B cell (primary cell): ENCODE measurements around the gene WASF2. TPM values are rescaled to one million over a fixed set of nuclear protein-coding genes. Genes with fewer than 3 reads are reported as not detected.

Experiments used
- ATAC-seq: fragments of 200-7000 bp; cut with Tn5 transposase; one replicate; pipeline ENCODE4 v1.10.0; 2021; ENCODE audit warnings: low read depth, mild to moderate bottlenecking, moderate number of reproducible peaks, moderate library complexity
- CTCF ChIA-PET: fragments of 350-600 bp; sonication (Branson Sonifier 250); formaldehyde crosslinking; loops from one replicate; lab custom pipeline; 2021; ENCODE audit warnings: antibody characterized with exemption, inconsistent platforms; lab: Charles Lee
- POLR2A ChIA-PET: fragments of 350-600 bp; sonication (Branson Sonifier 250); formaldehyde crosslinking; loops from one replicate; lab custom pipeline; 2021; ENCODE audit warnings: antibody characterized with exemption; lab: Charles Lee
- DNase-seq: peaks from one replicate; pipeline ENCODE4 v3.0.0; 2013
- H2AFZ ChIP-seq: 2 replicates; pipeline ENCODE4 v1.6.1; 2012; ENCODE audit warnings: mild to moderate bottlenecking, low read depth, low read length; ENCODE audit not compliant: insufficient read depth, poor library complexity, severe bottlenecking
- H3K27ac ChIP-seq, 2 donors: 1 replicate in 1 of 2; 2 replicates in 1 of 2; pipeline ENCODE4 v1.5.1; 2012 to 2013; ENCODE audit warnings: low read length in 2 of 2, mild to moderate bottlenecking in 2 of 2, moderate library complexity in 1 of 2
- H3K27me3 ChIP-seq, 4 experiments: fragments of 200-600 bp in 1 of 4; sonication (generic) in 1 of 4; replicated peaks in 1 of 4; 1 replicate in 2 of 4; 2 replicates in 2 of 4; pipeline versions ENCODE4 v1.6.1 to v1.7.0; 2013 to 2016; ENCODE audit warnings: low read length in 3 of 4, mild to moderate bottlenecking in 2 of 4, mixed read lengths in 1 of 4, moderate library complexity in 1 of 4; ENCODE audit not compliant: insufficient read depth in 4 of 4, control insufficient read depth in 3 of 4; ENCODE audit errors: control extremely low read depth in 1 of 4
- H3K36me3 ChIP-seq, 2 experiments: replicated peaks in 1 of 2; 1 replicate in 1 of 2; 2 replicates in 1 of 2; pipeline versions ENCODE4 v1.6.1 to v1.7.1; 2013; ENCODE audit warnings: low read length in 1 of 2; ENCODE audit not compliant: insufficient read depth in 2 of 2, control insufficient read depth in 1 of 2; ENCODE audit errors: control extremely low read depth in 1 of 2, extremely low read depth in 1 of 2
- H3K4me1 ChIP-seq, 2 donors: fragments of 200-600 bp in 1 of 2; sonication (generic) in 1 of 2; 1 replicate in 1 of 2; 2 replicates in 1 of 2; pipeline versions ENCODE4 v1.5.1 to v1.6.1; 2013 to 2017; ENCODE audit warnings: low read length in 2 of 2; ENCODE audit not compliant: control insufficient read depth in 2 of 2, insufficient read depth in 2 of 2
- H3K4me2 ChIP-seq: replicated peaks from 2 replicates; pipeline ENCODE3; 2012; ENCODE audit warnings: mild to moderate bottlenecking, low read depth, low read length; ENCODE audit not compliant: poor library complexity, severe bottlenecking
- H3K4me3 ChIP-seq, 5 experiments: fragments of 200-600 bp in 1 of 5; sonication (generic) in 1 of 5; 1 replicate in 3 of 5; 2 replicates in 2 of 5; pipeline versions ENCODE4 v1.5.1 to v1.7.0; 2011 to 2016; ENCODE audit warnings: low read length in 4 of 5, mild to moderate bottlenecking in 4 of 5, low read depth in 2 of 5, control low read depth in 1 of 5, moderate library complexity in 1 of 5; ENCODE audit not compliant: insufficient read depth in 1 of 5; ENCODE audit errors: control extremely low read depth in 1 of 5, extremely low read depth in 1 of 5
- H3K79me2 ChIP-seq: fragments of 200-600 bp; sonication (generic); one replicate; pipeline ENCODE4 v1.6.0; 2016; ENCODE audit warnings: low read length; ENCODE audit not compliant: control insufficient read depth, insufficient read depth
- H3K9ac ChIP-seq: fragments of 200-600 bp; sonication (generic); 2 replicates; pipeline ENCODE4 v1.6.1; 2017; ENCODE audit warnings: mild to moderate bottlenecking, low read length, moderate library complexity
- H3K9me3 ChIP-seq, 3 donors: one replicate each; pipeline versions ENCODE4 v1.6.1 to v1.7.1; 2013; ENCODE audit warnings: low read length in 2 of 3; ENCODE audit not compliant: control insufficient read depth in 2 of 3, insufficient read depth in 1 of 3; ENCODE audit errors: control extremely low read depth in 1 of 3
- H4K20me1 ChIP-seq: 2 replicates; pipeline ENCODE4 v1.6.0; 2012; ENCODE audit warnings: mild to moderate bottlenecking, low read length; ENCODE audit not compliant: insufficient read depth, control insufficient read depth, poor library complexity, severe bottlenecking
- H3K27ac Mint-ChIP-seq: one replicate; pipeline ENCODE4 v1.8.0; 2021; ENCODE audit warnings: mixed read lengths
- H3K27me3 Mint-ChIP-seq: one replicate; pipeline ENCODE4 v1.8.0; 2021; ENCODE audit warnings: mixed read lengths
- H3K4me1 Mint-ChIP-seq: one replicate; pipeline ENCODE4 v1.8.0; 2021; ENCODE audit warnings: mixed read lengths
- H3K4me3 Mint-ChIP-seq: one replicate; pipeline ENCODE4 v1.8.0; 2021; ENCODE audit warnings: mixed read lengths
- H3K9me3 Mint-ChIP-seq: one replicate; pipeline ENCODE4 v1.8.0; 2022; ENCODE audit warnings: mixed read lengths; ENCODE audit not compliant: insufficient read depth
- CTCF ChIP-seq: fragments of 200-600 bp; IDR thresholded peaks from one replicate; pipeline ENCODE4 v1.8.0; 2022; ENCODE audit warnings: antibody characterized with exemption, mild to moderate bottlenecking
- EZH2 ChIP-seq: IDR thresholded peaks from 2 replicates; pipeline ENCODE4 v1.6.1; 2012; ENCODE audit warnings: borderline replicate concordance, low read depth, mild to moderate bottlenecking, moderate library complexity, low read length; ENCODE audit not compliant: insufficient read depth, poor library complexity, severe bottlenecking
- WGBS: methylation state at CpG from one replicate; pipeline ENCODE4 v1.1.5; 2013; ENCODE audit warnings: missing lambda C conversion rate; ENCODE audit not compliant: insufficient coverage; 5-methylcytosine and 5-hydroxymethylcytosine counted together
- intact Hi-C: fragments of 100-400 bp; cut with micrococcal nuclease; formaldehyde crosslinking; loops from one replicate; pipeline ENCODE4 v1.10.0; 2022
- polyA plus RNA-seq: library from polyadenylated mRNA; depleted of rRNA; stranded (reverse); fragments of >200 nt; gene quantifications from 2 replicates; pipeline ENCODE4 v1.2.3, GENCODE V29; 2012
- total RNA-seq, 2 donors: library from RNA; stranded (reverse); fragments of 120-200 nt in 1 of 2; gene quantifications; 1 replicate in 1 of 2; 2 replicates in 1 of 2; pipeline versions ENCODE4 v1.2.3 to v1.2.4, GENCODE V29; 2013 to 2022

Gene WASF2
- total and polyA plus RNA-seq, 2 donors (not counting 1 experiment from before 2014, with no cell fraction given): 67.4 to 169 TPM

GRCh38 chr1:27536767-27537166 is 46.8 kb upstream of the WASF2 start:
- DNase-seq (no peak), ATAC-seq (no peak)
- no peaks in the 10 kb centered on the region for H3K4me1 Mint-ChIP-seq
- H3K27ac Mint-ChIP-seq: no peak overlapping the region
- Histone ChIP-seq H3K9ac (no peak overlapping the region), H3K27ac (no peak overlapping the region), H3K4me2 (no peak overlapping the region), H3K4me3 (no peak overlapping the region), H2AFZ (no peak overlapping the region), H3K27me3 (no peaks in the 10 kb centered on the region), H3K9me3 (no peaks in the 10 kb centered on the region), H3K4me1 (no peaks in the 10 kb centered on the region), H4K20me1 (no peaks in the 10 kb centered on the region), H3K79me2 (no peaks in the 10 kb centered on the region), H3K36me3 (peaks cover 0 to 16% of the 10 kb centered on the region in 2 experiments)
- TF ChIP-seq CTCF (no peak), EZH2 (no peak)
- H3K9me3 Mint-ChIP-seq: no peaks in the 10 kb centered on the region
- WGBS: 94% methylated on average over 9 of the region's 11 CpGs
- H3K4me3 Mint-ChIP-seq: no peak overlapping the region
- POLR2A ChIA-PET: interaction anchor here (0.7 kb wide), 1 partner anchor 1203 kb away, joined by 5 read pairs; no protein-coding TSS in a partner anchor
- intact Hi-C loops: no loop called here
- no peaks in the 10 kb centered on the region for H3K27me3 Mint-ChIP-seq
- CTCF ChIA-PET: no interaction called here

- no peaks in the 10 kb centered on the region for H3K9me3 Mint-ChIP-seq
- no peaks in the 10 kb centered on the region for H3K9me3 ChIP-seq
- ChIA-PET POLR2A (no interaction called here), CTCF (no interaction called here)
- no peak for ATAC-seq
- H3K27me3 ChIP-seq: no peaks in the 10 kb centered on the region
- H3K4me1 Mint-ChIP-seq: no peaks in the 10 kb centered on the region
- H3K4me2 ChIP-seq: no peak overlapping the region
- H2AFZ ChIP-seq: no peak overlapping the region
- H4K20me1 ChIP-seq: no peaks in the 10 kb centered on the region
- peak overlapping the region; percentile 1 for H3K27ac Mint-ChIP-seq
- TF ChIP-seq CTCF (no peak), EZH2 (no peak)
- no peaks in the 10 kb centered on the region for H3K27me3 Mint-ChIP-seq
- H3K27ac ChIP-seq: no peak overlapping the region
- H3K4me3 ChIP-seq: no peak overlapping the region
- whole genome bisulfite sequencing: 96% methylated on average over 13 of the region's 15 CpGs
- intact Hi-C loops: no loop called here
- no peak overlapping the region for H3K4me3 Mint-ChIP-seq
- peaks cover 0 to 16% of the 10 kb centered on the region in 2 experiments for H3K36me3 ChIP-seq
- H3K9ac ChIP-seq: no peak overlapping the region
- H3K79me2 ChIP-seq: no peaks in the 10 kb centered on the region
- no peak for DNase-seq
- no peaks in the 10 kb centered on the region for H3K4me1 ChIP-seq
These were observed 46.2 kb upstream of the WASF2 start for GRCh38 chr1:27536010-27536757.
